OCI-LY3 (cell line): ENCODE data around the gene LAG3.

Experiments used
- CTCF ChIP-seq: fragments of 200-600, 300-600 bp; sonication (generic); IDR thresholded peaks from 2 replicates; pipeline ENCODE4 v1.5.1; 2014; ENCODE audit warnings: antibody characterized with exemption, low read length, low read depth
- EZH2phosphoT487 ChIP-seq: fragments of 200-600 bp; shearing (Covaris generic); IDR thresholded peaks from 2 replicates; pipeline ENCODE4 v1.6.1; 2018; ENCODE audit warnings: antibody characterized with exemption, mixed run types, low read depth

- TF ChIP-seq CTCF (no peak), EZH2phosphoT487 (no peak)
These were observed 4.7 kb upstream of the LAG3 start for GRCh38 chr12:6767353-6768319.
